Fibroblast of pulmonary artery (primary cell): Measurements from ENCODE around the gene TSPYL1.

Experiments
- DNase-seq: peaks from one replicate; pipeline ENCODE4 v3.0.0-alpha.2; 2010; ENCODE audit warnings: low read depth
- H3K4me3 ChIP-seq: replicated peaks from 2 replicates; pipeline ENCODE4 v1.5.1; 2011; ENCODE audit warnings: low read depth, mild to moderate bottlenecking, control low read depth, low read length, moderate library complexity
- CTCF ChIP-seq: IDR thresholded peaks from 2 replicates; pipeline ENCODE4 v1.5.1; 2011; ENCODE audit warnings: mild to moderate bottlenecking, control low read depth, low read length, inconsistent platforms; ENCODE audit errors: missing control alignments

TSPYL1 gene

GRCh38 chr6:116298273-116298672 is 18.5 kb upstream of the TSPYL1 start:
- H3K4me3 ChIP-seq = no peak overlapping the region
- no peak for DNase-seq
- no peak for TF ChIP-seq CTCF

GRCh38 chr6:116292553-116292952 is 12.8 kb upstream of the TSPYL1 start:
- TF ChIP-seq CTCF = no peak
- DNase-seq = no peak
- no peak overlapping the region for H3K4me3 ChIP-seq

GRCh38 chr6:116291701-116292396 is 12.1 kb upstream of the TSPYL1 start:
- no peak for DNase-seq
- H3K4me3 ChIP-seq = no peak overlapping the region
- no peak for TF ChIP-seq CTCF

GRCh38 chr6:116290799-116291198 is 11.1 kb upstream of the TSPYL1 start:
- TF ChIP-seq CTCF = no peak
- DNase-seq = no peak
- H3K4me3 ChIP-seq = no peak overlapping the region

GRCh38 chr6:116289876-116290275 is 10.1 kb upstream of the TSPYL1 start:
- DNase-seq = no peak
- TF ChIP-seq CTCF = no peak
- no peak overlapping the region for H3K4me3 ChIP-seq

GRCh38 chr6:116287689-116288282 is 8.1 kb upstream of the TSPYL1 start:
- H3K4me3 ChIP-seq = no peak overlapping the region
- peak; percentile 89 for TF ChIP-seq CTCF
- DNase-seq = peak; percentile 78
